H9 (cell line): ENCODE data around the gene TMC4. TPM values are rescaled to one million over a fixed set of nuclear protein-coding genes. Genes with fewer than 3 reads are reported as not detected.
"Not testable (repeated sequence)": the region's sequence is repeated elsewhere in the genome, so short reads cannot be mapped to it uniquely, and the experiment has no call there.

Source experiments
- DNase-seq: peaks from one replicate; pipeline ENCODE4 v3.0.0-alpha.2; 2017
- H2AFZ ChIP-seq: one replicate; pipeline ENCODE4 v1.6.1; 2013; ENCODE audit warnings: mild to moderate bottlenecking, low read length, control low read depth, moderate library complexity
- H2AK5ac ChIP-seq: 2 replicates; pipeline ENCODE4 v1.6.1; 2013; ENCODE audit warnings: low read length, control low read depth, mixed read lengths; ENCODE audit not compliant: insufficient read length
- H2BK120ac ChIP-seq: one replicate; pipeline ENCODE4 v1.6.1; 2013; ENCODE audit warnings: low read depth, mild to moderate bottlenecking, low read length, control low read depth, inconsistent platforms; ENCODE audit not compliant: poor library complexity, severe bottlenecking
- H2BK12ac ChIP-seq: 2 replicates; pipeline ENCODE4 v1.6.1; 2013; ENCODE audit warnings: low read length, control low read depth, mixed read lengths, low read depth; ENCODE audit not compliant: insufficient read length
- H2BK15ac ChIP-seq: 2 replicates; pipeline ENCODE4 v1.6.1; 2013; ENCODE audit warnings: low read depth, low read length, control low read depth
- H2BK20ac ChIP-seq: one replicate; pipeline ENCODE4 v1.6.1; 2013; ENCODE audit warnings: low read depth, mild to moderate bottlenecking, low read length, control low read depth, inconsistent platforms; ENCODE audit not compliant: poor library complexity, severe bottlenecking
- H2BK5ac ChIP-seq: 2 replicates; pipeline ENCODE4 v1.6.1; 2013; ENCODE audit warnings: low read length, control low read depth, mixed read lengths; ENCODE audit not compliant: insufficient read length
- H3K14ac ChIP-seq: 2 replicates; pipeline ENCODE4 v1.6.1; 2013; ENCODE audit warnings: low read length, control low read depth; ENCODE audit not compliant: insufficient read depth
- H3K18ac ChIP-seq: 2 replicates; pipeline ENCODE4 v1.6.1; 2013; ENCODE audit warnings: low read depth, mild to moderate bottlenecking, mixed read lengths, low read length, control low read depth; ENCODE audit not compliant: insufficient read length
- H3K23ac ChIP-seq: 2 replicates; pipeline ENCODE4 v1.6.1; 2013; ENCODE audit warnings: low read length, control low read depth, mixed read lengths, low read depth; ENCODE audit not compliant: insufficient read length
- H3K23me2 ChIP-seq: 2 replicates; pipeline ENCODE4 v1.6.1; 2013; ENCODE audit warnings: low read depth, mild to moderate bottlenecking, mixed read lengths, low read length, control low read depth; ENCODE audit not compliant: insufficient read length, poor library complexity, severe bottlenecking
- H3K27ac ChIP-seq: 2 replicates; pipeline ENCODE4 v1.5.1; 2013; ENCODE audit warnings: low read length, control low read depth, mixed read lengths, low read depth; ENCODE audit not compliant: insufficient read length
- H3K27me3 ChIP-seq: 2 replicates; pipeline ENCODE4 v1.6.1; 2013; ENCODE audit warnings: low read length, control low read depth, inconsistent platforms; ENCODE audit not compliant: insufficient read depth
- H3K4ac ChIP-seq: 2 replicates; pipeline ENCODE4 v1.6.1; 2013; ENCODE audit warnings: low read depth, mild to moderate bottlenecking, control low read depth, inconsistent platforms, low read length, moderate library complexity
- H3K4me1 ChIP-seq: 2 replicates; pipeline ENCODE4 v1.6.1; 2013; ENCODE audit warnings: low read length, control low read depth, inconsistent platforms; ENCODE audit not compliant: insufficient read depth
- H3K4me2 ChIP-seq: 2 replicates; pipeline ENCODE4 v1.6.1; 2013; ENCODE audit warnings: low read length, control low read depth, mixed read lengths; ENCODE audit not compliant: insufficient read length, insufficient read depth
- H3K56ac ChIP-seq: 2 replicates; pipeline ENCODE4 v1.6.1; 2013; ENCODE audit warnings: low read depth, mild to moderate bottlenecking, mixed read lengths, low read length, control low read depth; ENCODE audit not compliant: insufficient read length
- H3K79me1 ChIP-seq: 2 replicates; pipeline ENCODE4 v1.6.1; 2013; ENCODE audit warnings: low read depth, mild to moderate bottlenecking, moderate library complexity, low read length, control low read depth, inconsistent platforms; ENCODE audit not compliant: insufficient read depth, poor library complexity, severe bottlenecking
- H3K79me2 ChIP-seq: 2 replicates; pipeline ENCODE4 v1.6.1; 2013; ENCODE audit warnings: low read length, control low read depth, inconsistent platforms; ENCODE audit not compliant: insufficient read depth
- H3K9ac ChIP-seq: 2 replicates; pipeline ENCODE4 v1.6.1; 2013; ENCODE audit warnings: low read length, control low read depth, mixed read lengths; ENCODE audit not compliant: insufficient read length; ENCODE audit errors: extremely low read depth
- H3K9me3 ChIP-seq: one replicate; pipeline ENCODE4 v1.6.1; 2013; ENCODE audit warnings: low read depth, low read length, inconsistent platforms; ENCODE audit not compliant: control insufficient read depth
- H3T11ph ChIP-seq: one replicate; pipeline ENCODE4 v1.6.1; 2013; ENCODE audit warnings: mild to moderate bottlenecking, low read length, control low read depth, inconsistent platforms
- H4K20me1 ChIP-seq: one replicate; pipeline ENCODE4 v1.6.1; 2013; ENCODE audit not compliant: control insufficient read depth, insufficient read length, insufficient read depth
- H4K5ac ChIP-seq: 2 replicates; pipeline ENCODE4 v1.6.1; 2013; ENCODE audit warnings: low read depth, mild to moderate bottlenecking, mixed read lengths, low read length, control low read depth; ENCODE audit not compliant: insufficient read length
- H4K8ac ChIP-seq: replicated peaks from 2 replicates; pipeline ENCODE4 v1.6.1; 2013; ENCODE audit warnings: low read length, control low read depth, mixed read lengths, low read depth; ENCODE audit not compliant: insufficient read length
- H4K91ac ChIP-seq: 2 replicates; pipeline ENCODE4 v1.6.1; 2013; ENCODE audit warnings: low read depth, mild to moderate bottlenecking, moderate library complexity, mixed read lengths, low read length, control low read depth; ENCODE audit not compliant: insufficient read length
- H3K27ac Mint-ChIP-seq, 3 experiments: 2 replicates in 2 of 3; 3 replicates in 1 of 3; pipeline ENCODE4 v1.8.0; 2020 to 2021; ENCODE audit warnings: mixed read lengths in 3 of 3, mild to moderate bottlenecking in 1 of 3, moderate library complexity in 1 of 3
- H3K27me3 Mint-ChIP-seq: 2 replicates; pipeline ENCODE4 v1.8.0; 2021; ENCODE audit warnings: low read depth, mild to moderate bottlenecking, moderate library complexity, mixed read lengths
- H3K36me3 Mint-ChIP-seq, 3 experiments: 2 replicates in 2 of 3; 3 replicates in 1 of 3; pipeline ENCODE4 v1.8.0; 2020 to 2021; ENCODE audit warnings: low read depth in 3 of 3, mixed read lengths in 3 of 3; ENCODE audit not compliant: insufficient read depth in 1 of 3
- H3K4me1 Mint-ChIP-seq, 2 experiments: 2 replicates each; pipeline ENCODE4 v1.8.0; 2020; ENCODE audit warnings: mixed read lengths in 2 of 2
- H3K4me3 Mint-ChIP-seq, 2 experiments: 2 replicates in 1 of 2; 3 replicates in 1 of 2; pipeline ENCODE4 v1.8.0; 2020 to 2021; ENCODE audit warnings: mild to moderate bottlenecking in 2 of 2, mixed read lengths in 2 of 2, moderate library complexity in 1 of 2
- H3K9me3 Mint-ChIP-seq, 2 experiments: 2 replicates in 1 of 2; 3 replicates in 1 of 2; pipeline ENCODE4 v1.8.0; 2020; ENCODE audit warnings: mild to moderate bottlenecking in 2 of 2, mixed read lengths in 2 of 2, moderate library complexity in 1 of 2
- WGBS: extraction: QIAGEN DNeasy Blood & Tissue Kit; methylation state at CpG from one replicate; pipeline ENCODE4 v1.1.7; 2013; ENCODE audit warnings: missing lambda C conversion rate, low lambda C conversion rate, mixed read lengths; ENCODE audit not compliant: insufficient read length; ENCODE audit errors: extremely low coverage; 5-methylcytosine and 5-hydroxymethylcytosine counted together
- total RNA-seq: library from RNA; stranded (reverse); gene quantifications from 2 replicates; pipeline ENCODE4 v1.2.1, GENCODE V29; 2021
- TF ChIP-seq, protein P1 (sequence below): fragments of 200-600 bp; sonication (generic); conservative IDR thresholded peaks from 3 replicates; pipeline ENCODE4 v1.8.0; 2021; ENCODE audit warnings: antibody characterized with exemption, mild to moderate bottlenecking

The TMC4 gene
- total RNA-seq, 1 experiment from 2014 or later: 12.2 TPM

DNA sequence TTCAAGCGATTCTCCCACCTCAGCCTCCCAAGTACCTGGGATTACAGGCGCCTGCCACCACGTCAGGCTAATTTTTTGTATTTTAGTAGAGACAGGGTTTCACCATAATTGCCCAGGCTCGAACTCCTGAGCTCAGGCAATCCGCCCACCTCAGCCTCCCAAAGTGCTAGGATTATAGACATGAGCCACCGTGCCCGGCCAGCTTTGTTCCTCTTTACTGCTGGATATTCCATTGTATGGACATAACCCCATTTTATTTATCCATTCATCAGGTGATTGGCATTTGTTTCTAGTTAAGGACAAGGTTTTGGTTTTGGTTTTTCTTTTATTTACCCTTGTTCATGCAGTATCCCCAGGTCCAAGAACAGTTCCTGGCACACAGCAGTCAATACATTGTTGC is 23.6 kb upstream of the TMC4 start:
- Histone ChIP-seq H2BK15ac (no peak overlapping the region), H3K27ac (no peak overlapping the region), H3K9ac (no peak overlapping the region), H3K4me1 (peaks cover 3% of the 10 kb centered on the region; the same call in 1 of the 2 replicates), H3K9me3 (no peaks in the 10 kb centered on the region), H2BK20ac (no peak overlapping the region), H4K20me1 (no peaks in the 10 kb centered on the region), H3K56ac (no peak overlapping the region), H2BK120ac (no peak overlapping the region), H3K27me3 (no peaks in the 10 kb centered on the region), H2BK5ac (no peak overlapping the region), H3K23me2 (peaks cover 10% of the 10 kb centered on the region), H3K23ac (no peak overlapping the region), H3K18ac (no peak overlapping the region), H3K4ac (no peak overlapping the region), H3K79me1 (peaks cover under 1% of the 10 kb centered on the region), H4K91ac (no peak overlapping the region), H2AK5ac (no peak overlapping the region), H3T11ph (no peak overlapping the region), H2BK12ac (no peak overlapping the region), H2AFZ (no peak overlapping the region), H4K8ac (no peak overlapping the region), H3K79me2 (peaks cover 8% of the 10 kb centered on the region; the same call in 1 of the 2 replicates), H4K5ac (no peak overlapping the region), H3K4me2 (no peak overlapping the region), H3K14ac (no peak overlapping the region)
- DNase-seq: no peak
- no peaks in the 10 kb centered on the region for H3K9me3 Mint-ChIP-seq
- no peak overlapping the region for H3K27ac Mint-ChIP-seq
- H3K4me1 Mint-ChIP-seq: peaks cover 12 to 23% of the 10 kb centered on the region in 2 experiments
- peaks cover 30 to 56% (median 53%) of the 10 kb centered on the region in 3 experiments for H3K36me3 Mint-ChIP-seq
- H3K27me3 Mint-ChIP-seq: no peaks in the 10 kb centered on the region; the same call in 1 of the 2 replicates
- no CpG with 5 or more reads among the region's 7 CpGs for WGBS
- TF ChIP-seq, protein P1, sequence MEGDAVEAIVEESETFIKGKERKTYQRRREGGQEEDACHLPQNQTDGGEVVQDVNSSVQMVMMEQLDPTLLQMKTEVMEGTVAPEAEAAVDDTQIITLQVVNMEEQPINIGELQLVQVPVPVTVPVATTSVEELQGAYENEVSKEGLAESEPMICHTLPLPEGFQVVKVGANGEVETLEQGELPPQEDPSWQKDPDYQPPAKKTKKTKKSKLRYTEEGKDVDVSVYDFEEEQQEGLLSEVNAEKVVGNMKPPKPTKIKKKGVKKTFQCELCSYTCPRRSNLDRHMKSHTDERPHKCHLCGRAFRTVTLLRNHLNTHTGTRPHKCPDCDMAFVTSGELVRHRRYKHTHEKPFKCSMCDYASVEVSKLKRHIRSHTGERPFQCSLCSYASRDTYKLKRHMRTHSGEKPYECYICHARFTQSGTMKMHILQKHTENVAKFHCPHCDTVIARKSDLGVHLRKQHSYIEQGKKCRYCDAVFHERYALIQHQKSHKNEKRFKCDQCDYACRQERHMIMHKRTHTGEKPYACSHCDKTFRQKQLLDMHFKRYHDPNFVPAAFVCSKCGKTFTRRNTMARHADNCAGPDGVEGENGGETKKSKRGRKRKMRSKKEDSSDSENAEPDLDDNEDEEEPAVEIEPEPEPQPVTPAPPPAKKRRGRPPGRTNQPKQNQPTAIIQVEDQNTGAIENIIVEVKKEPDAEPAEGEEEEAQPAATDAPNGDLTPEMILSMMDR: no peak
- H3K4me3 Mint-ChIP-seq: no peak overlapping the region

DNA sequence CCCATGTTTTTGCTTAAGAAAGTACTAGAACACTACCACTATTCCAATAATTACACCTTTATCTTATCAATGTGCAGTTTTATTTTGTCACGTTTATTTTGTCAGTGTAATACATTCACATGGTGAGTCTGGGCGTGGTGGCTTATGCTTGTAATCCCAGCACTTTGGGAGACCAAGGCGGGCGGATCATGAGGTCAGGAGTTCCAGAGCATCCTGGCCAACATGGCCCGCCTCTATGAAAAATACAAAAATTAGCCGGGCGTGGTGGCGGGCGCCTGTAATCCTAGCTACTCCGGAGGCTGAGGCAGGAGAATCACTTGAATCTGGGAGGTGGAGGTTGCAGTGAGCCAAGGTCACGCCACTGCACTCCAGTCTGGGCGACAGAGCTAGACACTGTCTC is 21.5 kb upstream of the TMC4 start:
- H2BK15ac ChIP-seq, H3K9me3 ChIP-seq, H3K4ac ChIP-seq, H4K5ac ChIP-seq, H2BK5ac ChIP-seq, H3T11ph ChIP-seq, H3K27ac ChIP-seq, H4K91ac ChIP-seq, H3K9ac ChIP-seq, H2BK12ac ChIP-seq, H3K4me2 ChIP-seq, H3K4me1 ChIP-seq, H2BK20ac ChIP-seq, H3K23me2 ChIP-seq, H3K27me3 Mint-ChIP-seq, H3K79me1 ChIP-seq, H3K4me3 Mint-ChIP-seq, H3K9me3 Mint-ChIP-seq, H3K79me2 ChIP-seq, H2BK120ac ChIP-seq, H2AFZ ChIP-seq, H3K56ac ChIP-seq, H4K20me1 ChIP-seq, H2AK5ac ChIP-seq, H3K18ac ChIP-seq, DNase-seq, H4K8ac ChIP-seq, H3K27me3 ChIP-seq, H3K14ac ChIP-seq, H3K23ac ChIP-seq, H3K27ac Mint-ChIP-seq: not testable (repeated sequence)
- WGBS: no CpG with 5 or more reads among the region's 12 CpGs
- H3K36me3 Mint-ChIP-seq: peaks cover 20 to 49% (median 44%) of the 10 kb centered on the region in 3 experiments; a peak in 6 of 7 replicates
- peaks cover 12 to 16% of the 10 kb centered on the region in 2 experiments for H3K4me1 Mint-ChIP-seq
